ENCODE results near the gene LRRD1.
"Not testable (repeated sequence)": the region's sequence is repeated elsewhere in the genome, so short reads cannot be mapped to it uniquely, and the experiment has no call there.

LRRD1 gene

DNA sequence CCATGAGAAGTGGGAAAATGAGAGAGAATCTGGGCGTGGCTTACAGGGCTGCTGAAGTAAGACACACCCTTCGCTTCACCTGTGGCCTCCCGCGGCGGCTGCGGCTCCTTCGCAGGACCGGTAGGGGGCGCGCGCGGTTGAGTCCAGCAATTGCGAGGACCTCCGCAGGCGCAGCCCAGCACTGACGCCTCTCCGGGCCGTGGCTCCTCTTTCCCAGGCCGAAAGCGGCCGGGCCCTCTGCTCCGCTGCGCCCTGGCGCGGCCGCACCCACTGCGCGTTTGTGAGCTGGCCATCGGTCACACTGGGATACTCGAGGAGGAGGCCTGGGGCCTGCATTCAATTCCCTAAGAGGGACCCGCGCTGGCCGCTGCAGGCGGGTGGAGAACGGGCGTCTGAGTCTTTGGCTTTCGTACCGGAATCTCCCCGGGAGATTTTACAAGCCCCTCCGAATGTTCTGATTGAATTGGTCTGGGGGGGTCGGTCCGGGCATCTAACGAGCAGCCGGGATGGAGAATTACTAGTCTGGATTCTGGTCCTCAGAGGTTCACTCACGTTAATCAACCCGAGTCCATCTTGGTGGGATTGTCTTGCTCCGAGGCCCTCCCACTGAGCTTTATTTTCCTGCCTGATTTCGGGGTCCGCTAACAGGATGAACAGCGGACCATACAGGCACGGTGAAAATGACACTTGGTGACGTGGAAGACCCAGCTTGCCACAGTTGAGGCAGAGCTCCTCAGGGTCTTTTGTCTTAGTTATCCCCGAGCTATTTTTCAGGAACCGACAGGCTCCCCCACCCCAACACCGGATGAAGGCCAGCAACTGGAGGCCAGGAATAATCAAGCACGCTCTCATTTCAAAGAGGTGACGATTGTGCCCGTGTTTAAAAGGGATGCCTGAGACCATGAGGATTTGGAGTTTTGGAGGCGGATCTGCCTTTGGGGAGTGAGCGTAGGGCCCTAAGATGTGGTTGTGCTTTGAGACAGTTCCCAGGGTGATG, at the start of gene LRRD1:
Gene LRRD1, minus strand, starts transcription at position 215 of the 997 bp plus-strand sequence. CDS start 13,940 bp downstream, outside the sequence.
- no peak for DNase-seq

DNA sequence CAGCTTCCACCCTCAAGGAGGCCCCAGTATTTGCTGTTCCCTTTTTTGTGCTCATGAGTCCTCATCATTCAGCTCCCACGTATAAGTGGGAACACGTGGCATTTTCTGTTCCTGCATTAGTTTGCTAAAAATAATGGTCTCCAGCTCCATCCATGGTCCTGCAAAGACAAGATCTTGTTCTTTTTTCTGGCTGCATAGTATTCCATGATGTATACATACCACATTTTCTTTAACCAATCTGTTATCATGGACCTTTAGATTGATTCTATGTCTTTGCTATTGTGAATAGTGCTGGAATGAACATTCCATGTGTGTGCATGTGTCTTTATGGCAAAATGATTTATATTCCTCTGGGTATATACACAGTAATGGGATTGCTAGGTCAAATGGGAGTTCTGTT, 49.8 kb upstream of the LRRD1 start:
- no peak for DNase-seq

DNA sequence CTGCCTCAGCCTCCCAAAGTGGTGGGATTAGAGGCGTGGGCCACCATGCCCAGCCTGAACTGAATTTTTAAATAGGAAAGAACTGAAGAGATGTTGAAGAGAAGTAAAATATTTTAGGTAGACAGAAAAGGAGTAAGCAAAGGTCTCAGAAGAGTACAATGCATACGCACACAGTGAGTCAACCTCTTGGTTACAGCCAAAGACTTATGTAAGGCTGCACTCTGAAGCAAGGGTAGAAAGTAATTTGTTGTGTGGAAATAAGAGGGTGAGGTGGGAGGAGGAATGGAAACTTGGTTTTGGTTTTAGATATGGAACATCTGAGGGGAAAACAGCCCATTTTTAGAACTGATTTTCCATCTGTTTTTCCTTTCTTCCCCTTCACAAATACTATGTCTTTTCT, 49.2 kb upstream of the LRRD1 start:
- DNase-seq, result no peak

DNA sequence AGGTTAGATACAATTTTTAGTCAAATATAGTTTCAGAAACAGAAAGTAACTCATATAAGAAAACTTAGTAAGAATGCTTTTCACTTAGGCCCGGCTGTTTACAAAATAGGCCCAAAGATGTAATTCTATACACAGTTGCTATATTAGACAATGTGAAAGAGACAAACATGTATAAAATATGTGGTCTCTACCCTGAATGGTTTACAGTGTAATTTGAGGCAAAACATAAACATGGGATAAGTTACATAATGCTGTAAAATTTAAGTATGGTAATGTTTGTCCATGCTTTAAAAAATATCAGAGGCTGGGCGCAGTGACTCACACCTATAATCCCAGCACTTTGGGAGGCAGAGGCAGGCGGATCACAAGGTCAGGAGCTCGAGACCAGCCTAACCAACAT, 48.0 kb upstream of the LRRD1 start:
- DNase-seq, result no peak

GRCh38 chr7:92221766-92222165, 42.8 kb upstream of the LRRD1 start:
- no peak for DNase-seq

GRCh38 chr7:92206672-92207071, 27.7 kb upstream of the LRRD1 start:
- DNase-seq, result no peak

DNA sequence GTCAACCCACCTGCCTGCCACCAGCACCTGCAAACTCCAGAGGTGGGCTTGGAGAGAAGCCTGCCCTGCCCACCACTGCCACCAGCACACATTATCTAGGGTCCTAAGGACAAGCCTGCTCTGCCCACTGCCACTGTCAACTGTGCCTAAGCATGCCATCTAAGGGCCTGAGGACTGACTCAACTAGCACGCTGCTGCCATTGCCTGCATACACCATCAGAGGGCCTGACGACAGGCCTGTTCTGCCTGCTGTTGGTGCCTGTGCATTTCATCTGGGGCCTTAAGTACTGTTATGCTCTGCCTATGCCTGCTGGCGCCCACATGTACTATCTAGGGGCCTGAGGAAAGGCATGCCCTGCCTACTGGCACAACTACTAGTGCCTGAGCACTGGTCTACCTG, 27.0 kb upstream of the LRRD1 start:
- DNase-seq, result no peak

GRCh38 chr7:92200791-92201190, 21.8 kb upstream of the LRRD1 start:
- no peak for DNase-seq

DNA sequence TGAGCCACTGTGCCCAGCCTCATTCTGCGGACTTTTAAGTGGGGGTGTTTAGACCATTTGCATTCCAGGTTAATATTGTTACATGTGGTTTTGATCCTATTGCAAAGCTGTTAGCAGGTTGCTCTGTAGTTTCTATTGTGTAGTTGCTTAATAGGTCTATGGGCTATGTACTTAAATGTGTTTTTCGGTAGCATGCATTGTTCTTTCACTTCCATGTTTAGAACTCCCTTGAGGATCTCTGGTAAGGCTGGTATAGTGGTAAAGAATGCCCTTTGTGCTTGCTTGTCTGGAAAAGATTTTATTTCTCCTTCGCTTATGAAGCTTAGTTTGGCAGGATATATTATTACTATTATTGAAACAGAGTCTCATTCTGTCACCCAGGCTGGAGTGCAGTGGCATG, 13.4 kb upstream of the LRRD1 start:
- DNase-seq, result no peak

- DNase-seq, result not testable (repeated sequence)
Observed at GRCh38 chr7:92189246-92189645, 10.3 kb upstream of the LRRD1 start.

GRCh38 chr7:92184294-92184693, 5.4 kb upstream of the LRRD1 start:
- DNase-seq, result not testable (repeated sequence)

- DNase-seq, result no peak
Observed at GRCh38 chr7:92177362-92177761, 1.6 kb downstream of the LRRD1 start.

DNA sequence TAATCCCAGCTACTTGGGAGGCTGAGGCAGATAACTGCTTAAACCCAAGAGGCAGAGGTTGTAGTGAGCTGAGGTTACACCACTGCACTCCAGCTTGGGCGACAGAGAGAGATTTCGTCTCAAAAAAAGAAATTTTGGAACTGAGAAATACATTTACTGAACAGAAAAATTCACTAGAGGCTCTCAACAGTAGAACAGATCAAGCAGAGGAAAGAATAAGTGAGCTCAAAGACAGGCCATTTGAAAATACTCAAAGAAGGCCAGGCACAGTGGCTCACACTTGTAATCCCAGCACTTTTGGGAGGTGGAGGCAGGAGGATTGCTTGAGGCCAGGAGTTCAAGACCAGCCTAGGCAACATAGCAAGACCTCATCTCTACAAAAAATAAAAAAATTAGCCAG, 9.4 kb downstream of the LRRD1 start:
- DNase-seq, result not testable (repeated sequence)

GRCh38 chr7:92161271-92161670, 17.7 kb downstream of the LRRD1 start:
- no peak for DNase-seq

- DNase-seq, result no peak
Observed at GRCh38 chr7:92158660-92159575, 20.0 kb downstream of the LRRD1 start.

GRCh38 chr7:92156990-92157389, 22.0 kb downstream of the LRRD1 start:
- DNase-seq, result no peak

GRCh38 chr7:92155108-92155739, 23.7 kb downstream of the LRRD1 start:
- DNase-seq, result no peak

- no peak for DNase-seq
Observed at GRCh38 chr7:92150450-92151017, 28.4 kb downstream of the LRRD1 start.

GRCh38 chr7:92149736-92150239, 29.2 kb downstream of the LRRD1 start:
- DNase-seq, result no peak

DNA sequence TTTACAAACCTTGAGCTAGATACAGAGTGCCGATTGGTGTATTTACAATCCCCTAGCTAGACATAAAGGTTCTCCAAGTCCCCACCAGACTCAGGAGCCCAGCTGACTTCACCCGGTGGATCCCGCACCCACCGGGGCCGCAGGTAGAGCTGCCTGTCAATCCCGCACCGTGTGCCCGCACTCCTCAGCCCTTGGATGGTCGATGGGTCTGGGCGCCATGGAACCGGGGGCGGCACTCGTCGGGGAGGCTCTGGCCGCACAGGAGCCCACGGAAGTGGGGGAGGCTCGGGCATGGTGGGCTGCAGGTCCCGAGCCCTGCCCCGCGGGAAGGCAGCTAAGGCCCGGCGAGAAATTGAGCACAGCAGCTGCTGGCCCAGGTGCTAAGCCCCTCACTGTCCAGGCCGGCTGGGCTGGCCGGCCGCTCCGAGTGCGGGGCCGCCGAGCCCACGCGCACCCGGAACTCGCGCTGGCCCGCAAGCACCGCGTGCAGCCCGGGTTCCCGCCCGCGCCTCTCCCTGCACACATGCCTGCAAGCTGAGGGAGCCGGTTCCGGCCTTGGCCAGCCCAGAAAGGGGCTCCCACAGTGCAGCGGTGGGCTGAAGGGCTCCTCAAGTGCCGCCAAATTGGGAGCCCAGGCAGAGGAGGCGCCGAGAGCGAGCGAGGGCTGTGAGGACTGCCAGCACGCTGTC, 35.6 kb downstream of the LRRD1 start:
- not testable (repeated sequence) for DNase-seq

- DNase-seq, result not testable (repeated sequence)
Observed at GRCh38 chr7:92142791-92143190, 36.2 kb downstream of the LRRD1 start.

DNA sequence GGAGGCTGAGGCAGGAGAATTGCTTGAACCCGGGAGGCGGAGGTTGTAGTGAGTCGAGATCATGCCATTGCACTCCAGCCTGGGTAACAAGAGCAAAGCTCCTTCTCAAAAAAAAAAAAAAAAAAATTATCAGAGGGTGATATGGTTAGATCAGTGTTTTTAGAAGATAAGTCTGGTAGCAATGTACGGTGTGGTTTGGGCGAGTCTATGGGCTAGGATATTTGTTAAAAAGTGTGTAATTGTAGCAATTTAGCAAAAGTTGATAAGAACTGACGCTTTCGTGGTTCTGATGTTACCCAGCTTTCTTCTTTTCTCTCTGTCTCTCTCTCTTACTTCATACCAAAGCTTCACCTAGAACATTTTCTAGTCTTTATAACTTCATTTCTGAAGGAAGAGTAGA, 37.8 kb downstream of the LRRD1 start:
- DNase-seq, result no peak

Measured in NCI-H510A (cell line).